Hepatocyte (in vitro differentiated cells): ENCODE measurements around the gene CFAP90. TPM values are rescaled to one million over a fixed set of nuclear protein-coding genes. Genes with fewer than 3 reads are reported as not detected.

Experiments
- DNase-seq: peaks from one replicate; pipeline ENCODE4 v3.0.0-alpha.2; 2016; ENCODE audit warnings: low spot score
- H2AFZ ChIP-seq: fragments of 200-600 bp; sonication (generic); 2 replicates; pipeline ENCODE4 v1.6.0; 2016; ENCODE audit warnings: antibody characterized with exemption, mild to moderate bottlenecking
- H3K27ac ChIP-seq: fragments of 200-600 bp; sonication (generic); 2 replicates; pipeline ENCODE4 v1.5.1; 2016; ENCODE audit warnings: mild to moderate bottlenecking
- H3K27me3 ChIP-seq: fragments of 200-600 bp; sonication (generic); 2 replicates; pipeline ENCODE4 v1.6.1; 2016
- H3K36me3 ChIP-seq: fragments of 200-600 bp; sonication (generic); replicated peaks from 2 replicates; pipeline ENCODE4 v1.5.1; 2016; ENCODE audit warnings: low read depth; ENCODE audit not compliant: insufficient read depth
- H3K4me1 ChIP-seq: fragments of 200-600 bp; sonication (generic); 2 replicates; pipeline ENCODE4 v1.5.1; 2016; ENCODE audit warnings: mild to moderate bottlenecking, moderate library complexity; ENCODE audit not compliant: insufficient read depth
- H3K4me2 ChIP-seq: fragments of 200-600 bp; sonication (generic); 2 replicates; pipeline ENCODE4 v1.6.0; 2016
- H3K4me3 ChIP-seq: fragments of 200-600 bp; sonication (generic); 2 replicates; pipeline ENCODE4 v1.5.1; 2016; ENCODE audit warnings: mild to moderate bottlenecking
- H3K79me2 ChIP-seq: fragments of 200-600 bp; sonication (generic); 2 replicates; pipeline ENCODE4 v1.6.0; 2017; ENCODE audit warnings: mild to moderate bottlenecking
- H3K9me2 ChIP-seq: fragments of 200-600 bp; sonication (generic); replicated peaks from 2 replicates; pipeline ENCODE4 v1.6.0; 2017; ENCODE audit warnings: mild to moderate bottlenecking; ENCODE audit not compliant: insufficient read depth
- H3K9me3 ChIP-seq: fragments of 200-600 bp; sonication (generic); 2 replicates; pipeline ENCODE4 v1.5.1; 2016; ENCODE audit warnings: low read depth, mild to moderate bottlenecking
- H4K20me1 ChIP-seq: fragments of 200-600 bp; sonication (generic); 2 replicates; pipeline ENCODE4 v1.6.0; 2016; ENCODE audit warnings: mild to moderate bottlenecking; ENCODE audit not compliant: insufficient read depth, poor library complexity, severe bottlenecking
- EZH2 ChIP-seq: fragments of 200-600 bp; sonication (generic); IDR thresholded peaks from 2 replicates; pipeline ENCODE4 v1.6.1; 2016; ENCODE audit warnings: antibody characterized with exemption, mild to moderate bottlenecking, borderline replicate concordance
- EZH2phosphoT487 ChIP-seq: fragments of 200-600 bp; sonication (generic); IDR thresholded peaks from one replicate; pipeline ENCODE4 v1.6.1; 2018; ENCODE audit warnings: antibody characterized with exemption, mild to moderate bottlenecking, low read depth, moderate library complexity; ENCODE audit not compliant: unreplicated experiment, severe bottlenecking
- WGBS: methylation state at CpG from one replicate; pipeline ENCODE4 v1.1.6; 2016; ENCODE audit warnings: low lambda C conversion rate; ENCODE audit errors: missing lambda C conversion rate; 5-methylcytosine and 5-hydroxymethylcytosine counted together
- polyA plus RNA-seq: library from polyadenylated mRNA; unstranded; fragments of >200 nt; fragmentation: Nextera tagmentation; extraction: Ambion mirVana; gene quantifications from 2 replicates; pipeline ENCODE4 v1.2.1, GENCODE V29; 2016
- total RNA-seq: library from RNA; depleted of rRNA; stranded (reverse); fragments of >200 nt; gene quantifications from 2 replicates; pipeline ENCODE4 v1.2.3, GENCODE V29; 2014
- TF ChIP-seq, protein P1 (sequence below): fragments of 200-600 bp; sonication (generic); IDR thresholded peaks from 2 replicates; pipeline ENCODE4 v1.5.1; 2016; ENCODE audit warnings: antibody characterized with exemption, mild to moderate bottlenecking; ENCODE audit not compliant: poor library complexity

CFAP90 gene
- total and polyA plus RNA-seq, 2 experiments from 2014 or later = 0.30 to 1.0 TPM

DNA sequence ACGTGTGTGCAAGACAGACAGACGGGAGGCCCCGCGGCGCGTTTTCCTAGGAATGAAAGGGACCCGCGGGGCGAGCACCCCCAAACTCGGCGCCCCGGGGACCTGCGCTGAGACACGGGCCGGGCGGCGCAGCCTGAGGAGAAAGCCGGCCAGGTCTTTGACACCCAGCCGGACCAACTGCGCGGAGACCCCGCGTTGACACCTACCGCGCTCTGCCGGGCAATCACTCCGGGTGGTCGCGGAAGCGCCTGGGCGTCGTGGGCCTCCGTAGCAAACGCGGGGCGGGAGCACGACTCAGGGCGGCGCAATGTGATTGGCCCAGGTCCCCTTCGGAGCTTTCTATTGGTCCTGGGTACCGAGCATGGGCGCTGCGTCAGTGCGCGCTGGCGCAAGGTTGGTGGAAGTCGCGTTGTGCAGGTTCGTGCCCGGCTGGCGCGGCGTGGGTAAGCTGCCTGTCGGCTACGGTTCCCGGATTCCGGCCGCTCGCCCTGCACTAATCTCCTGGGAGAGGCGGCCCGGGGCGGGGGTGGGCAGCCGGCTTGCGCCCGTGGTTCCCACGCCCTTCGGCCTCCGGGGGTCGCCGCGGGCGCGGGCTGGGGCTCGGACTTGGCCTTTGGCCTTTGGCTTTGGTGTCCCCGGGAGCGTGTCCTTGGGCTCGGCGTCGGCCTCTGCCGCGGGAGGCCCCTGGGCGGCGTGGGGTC is 18.0 kb upstream of the CFAP90 start, which contains the start of the genes FASTKD3 and MTRR:
Gene FASTKD3, minus strand, starts transcription at position 259 of the 701 bp plus-strand sequence. CDS start 948 bp downstream, outside the sequence.
Gene MTRR, plus strand, starts transcription at position 376 of the 701 bp plus-strand sequence. CDS start 1,647 bp downstream, outside the sequence.
- H3K4me1 ChIP-seq = peaks cover 16% of the 10 kb centered on the region
- peak; percentile 95 for DNase-seq
- H3K4me2 ChIP-seq = peak within 1 kb of the TSS; percentile 86
- peak within 1 kb of the TSS; percentile 82 for H3K4me3 ChIP-seq
- no peaks in the 10 kb centered on the region for H3K27me3 ChIP-seq
- peak within 1 kb of the TSS; percentile 95 for H2AFZ ChIP-seq
- TF ChIP-seq EZH2 = no peak
- no peak for TF ChIP-seq EZH2phosphoT487
- TF ChIP-seq, protein P1, sequence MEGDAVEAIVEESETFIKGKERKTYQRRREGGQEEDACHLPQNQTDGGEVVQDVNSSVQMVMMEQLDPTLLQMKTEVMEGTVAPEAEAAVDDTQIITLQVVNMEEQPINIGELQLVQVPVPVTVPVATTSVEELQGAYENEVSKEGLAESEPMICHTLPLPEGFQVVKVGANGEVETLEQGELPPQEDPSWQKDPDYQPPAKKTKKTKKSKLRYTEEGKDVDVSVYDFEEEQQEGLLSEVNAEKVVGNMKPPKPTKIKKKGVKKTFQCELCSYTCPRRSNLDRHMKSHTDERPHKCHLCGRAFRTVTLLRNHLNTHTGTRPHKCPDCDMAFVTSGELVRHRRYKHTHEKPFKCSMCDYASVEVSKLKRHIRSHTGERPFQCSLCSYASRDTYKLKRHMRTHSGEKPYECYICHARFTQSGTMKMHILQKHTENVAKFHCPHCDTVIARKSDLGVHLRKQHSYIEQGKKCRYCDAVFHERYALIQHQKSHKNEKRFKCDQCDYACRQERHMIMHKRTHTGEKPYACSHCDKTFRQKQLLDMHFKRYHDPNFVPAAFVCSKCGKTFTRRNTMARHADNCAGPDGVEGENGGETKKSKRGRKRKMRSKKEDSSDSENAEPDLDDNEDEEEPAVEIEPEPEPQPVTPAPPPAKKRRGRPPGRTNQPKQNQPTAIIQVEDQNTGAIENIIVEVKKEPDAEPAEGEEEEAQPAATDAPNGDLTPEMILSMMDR = no peak
- H3K36me3 ChIP-seq = no peaks in the 10 kb centered on the region
- H3K27ac ChIP-seq = peak within 1 kb of the TSS; percentile 84
- peaks cover 64% of the 10 kb centered on the region for H3K79me2 ChIP-seq
- H4K20me1 ChIP-seq = peaks cover 15% of the 10 kb centered on the region
- under 1% methylated on average over 72 of the region's 83 CpGs for WGBS
- no peaks in the 10 kb centered on the region for H3K9me3 ChIP-seq
- H3K9me2 ChIP-seq = no peaks in the 10 kb centered on the region

GRCh38 chr5:7868427-7868772 is 17.5 kb upstream of the CFAP90 start:
- H3K27ac ChIP-seq = peak overlapping the region; percentile 61
- no peaks in the 10 kb centered on the region for H3K9me3 ChIP-seq
- TF ChIP-seq EZH2phosphoT487 = no peak
- TF ChIP-seq, protein P1 = no peak
- TF ChIP-seq EZH2 = no peak
- peaks cover 16% of the 10 kb centered on the region for H3K4me1 ChIP-seq
- H3K79me2 ChIP-seq = peaks cover 59% of the 10 kb centered on the region
- 0% methylated on average over 8 of the region's 8 CpGs for WGBS
- no peaks in the 10 kb centered on the region for H3K27me3 ChIP-seq
- no peak for DNase-seq
- H2AFZ ChIP-seq = peak overlapping the region; percentile 95
- H3K4me3 ChIP-seq = peak overlapping the region; percentile 82
- H3K4me2 ChIP-seq = peak overlapping the region; percentile 86
- H3K36me3 ChIP-seq = no peaks in the 10 kb centered on the region
- peaks cover 15% of the 10 kb centered on the region for H4K20me1 ChIP-seq
- H3K9me2 ChIP-seq = no peaks in the 10 kb centered on the region

- Histone ChIP-seq H3K4me1 (peaks cover 16% of the 10 kb centered on the region), H3K79me2 (peaks cover 47% of the 10 kb centered on the region), H3K4me2 (peak overlapping the region; percentile 86), H3K36me3 (no peaks in the 10 kb centered on the region), H3K4me3 (no peak overlapping the region), H3K9me2 (no peaks in the 10 kb centered on the region), H3K27ac (no peak overlapping the region), H3K9me3 (no peaks in the 10 kb centered on the region), H2AFZ (no peak overlapping the region), H4K20me1 (peaks cover 14% of the 10 kb centered on the region), H3K27me3 (no peaks in the 10 kb centered on the region)
- no peak for TF ChIP-seq EZH2phosphoT487
- TF ChIP-seq, protein P1 = no peak
- TF ChIP-seq EZH2 = no peak
- no peak for DNase-seq
- WGBS = 85% methylated on average over 3 of the region's 3 CpGs
Measured at GRCh38 chr5:7867260-7867659, 16.3 kb upstream of the CFAP90 start.
